HUES64 (cell line): ENCODE data around the gene TRIM66.
A peak's percentile ranks its signal among the peaks of the same experiment; 100 is the strongest.
"Not testable (repeated sequence)": the region's sequence is repeated elsewhere in the genome, so short reads cannot be mapped to it uniquely, and the experiment has no call there.

Experiments used
- H3K27ac ChIP-seq: 2 replicates; pipeline ENCODE4 v1.7.0; 2013; ENCODE audit warnings: low read depth, low read length, inconsistent platforms
- H3K27me3 ChIP-seq: 2 replicates; pipeline ENCODE4 v1.6.1; 2013; ENCODE audit warnings: mild to moderate bottlenecking, low read length; ENCODE audit not compliant: insufficient read depth
- H3K36me3 ChIP-seq: 2 replicates; pipeline ENCODE4 v1.6.1; 2013; ENCODE audit warnings: mild to moderate bottlenecking, low read length; ENCODE audit not compliant: insufficient read depth
- H3K4me1 ChIP-seq: 2 replicates; pipeline ENCODE4 v1.6.1; 2013; ENCODE audit warnings: mild to moderate bottlenecking, low read length, moderate library complexity; ENCODE audit not compliant: insufficient read depth
- H3K4me3 ChIP-seq: 2 replicates; pipeline ENCODE4 v1.5.1; 2013; ENCODE audit warnings: mild to moderate bottlenecking, low read length, moderate library complexity
- H3K9ac ChIP-seq: 2 replicates; pipeline ENCODE4 v1.6.1; 2013; ENCODE audit warnings: mild to moderate bottlenecking, low read depth, low read length
- H3K9me3 ChIP-seq: 2 replicates; pipeline ENCODE4 v1.6.1; 2013; ENCODE audit warnings: low read depth, low read length; ENCODE audit not compliant: insufficient read depth
- WGBS: fragments of 150-250, 120-280 bp; methylation state at CpG from one replicate; pipeline ENCODE4 v1.1.7; 2013; ENCODE audit warnings: missing lambda C conversion rate; 5-methylcytosine and 5-hydroxymethylcytosine counted together

Gene TRIM66

DNA sequence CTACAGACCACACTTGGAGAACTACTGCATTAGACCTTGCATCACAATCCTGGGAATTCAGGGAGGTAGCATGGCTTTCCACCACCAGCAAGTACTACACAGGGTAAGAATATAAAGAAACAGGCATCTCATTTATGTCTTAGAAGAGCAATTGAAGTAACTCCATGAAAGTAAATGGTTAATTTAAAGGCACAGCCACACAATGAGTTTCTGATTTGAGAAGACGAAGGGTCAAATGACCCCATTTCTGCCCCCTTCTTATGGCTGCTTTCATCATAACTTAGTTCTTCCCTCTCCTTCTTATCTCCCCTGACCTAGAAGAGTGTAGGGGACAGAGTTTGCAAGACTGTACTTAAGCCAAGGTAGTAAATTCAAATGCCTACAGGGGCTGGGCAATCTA, 6.0 kb downstream of the TRIM66 start:
- Histone ChIP-seq H3K27ac (no peak overlapping the region), H3K9ac (no peak overlapping the region), H3K36me3 (no peaks in the 10 kb centered on the region), H3K27me3 (no peaks in the 10 kb centered on the region), H3K4me1 (peaks cover 31% of the 10 kb centered on the region), H3K9me3 (no peaks in the 10 kb centered on the region), H3K4me3 (no peak overlapping the region)
- 60% methylated on average over 1 of the region's 1 CpG for WGBS

- H3K9ac ChIP-seq = no peak overlapping the region
- H3K4me1 ChIP-seq = peaks cover 41% of the 10 kb centered on the region
- H3K36me3 ChIP-seq = no peaks in the 10 kb centered on the region
- WGBS = 91% methylated on average over 2 of the region's 2 CpGs
- H3K9me3 ChIP-seq = no peaks in the 10 kb centered on the region
- H3K27me3 ChIP-seq = no peaks in the 10 kb centered on the region
- H3K4me3 ChIP-seq = no peak overlapping the region
- H3K27ac ChIP-seq = no peak overlapping the region
Measured at GRCh38 chr11:8674859-8675258, 7.6 kb downstream of the TRIM66 start.

DNA sequence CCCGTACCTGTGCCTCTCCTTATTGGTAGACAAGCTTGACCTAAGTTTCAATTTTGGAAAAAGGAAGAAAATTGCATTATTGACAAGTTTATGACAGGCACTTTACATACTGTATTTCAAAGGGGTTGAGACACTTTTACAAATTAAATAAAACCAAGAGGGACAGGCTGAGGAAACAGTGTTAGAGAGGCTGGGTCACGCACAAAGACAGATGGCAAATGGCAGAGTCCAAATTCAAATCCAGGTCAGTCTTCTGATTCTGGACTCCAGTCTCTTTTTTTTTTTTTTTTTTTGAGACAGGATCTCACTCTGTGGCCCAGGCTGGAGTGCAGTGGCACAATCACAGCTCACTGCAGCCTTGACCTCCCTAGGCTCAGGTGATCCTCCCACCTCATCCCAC, 10.1 kb downstream of the TRIM66 start:
- peaks cover 41% of the 10 kb centered on the region for H3K4me1 ChIP-seq
- no peaks in the 10 kb centered on the region for H3K9me3 ChIP-seq
- peak overlapping the region; percentile 96 for H3K27ac ChIP-seq
- no peaks in the 10 kb centered on the region; the same call in 1 of the 2 replicates for H3K36me3 ChIP-seq
- no peaks in the 10 kb centered on the region for H3K27me3 ChIP-seq
- no peak overlapping the region for H3K4me3 ChIP-seq
- WGBS = 97% methylated on average over 2 of the region's 2 CpGs
- H3K9ac ChIP-seq = peak overlapping the region; percentile 75; the same call in 1 of the 2 replicates

DNA sequence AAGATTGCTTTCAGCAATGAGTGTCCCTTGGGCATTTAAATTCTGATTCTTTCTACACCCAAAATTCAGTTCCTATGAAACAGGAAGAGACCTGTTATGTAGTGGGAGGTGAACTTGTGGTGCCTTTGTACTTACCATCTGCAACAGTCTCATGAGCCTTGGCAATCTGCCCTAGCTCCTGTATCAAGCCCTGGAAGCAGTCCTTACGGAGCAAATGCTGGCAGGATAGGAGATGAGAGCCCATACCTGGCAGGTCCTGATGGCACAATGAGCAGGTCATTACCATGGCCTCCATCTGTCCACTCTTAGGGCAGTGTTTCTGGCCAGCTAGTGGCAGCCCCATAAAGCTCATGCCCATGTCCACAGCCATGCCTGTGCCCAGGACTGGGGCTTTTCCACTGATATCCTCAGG, 10.8 kb downstream of the TRIM66 start:
- Histone ChIP-seq H3K4me3 (peak overlapping the region; percentile 5; the same call in 1 of the 2 replicates), H3K27me3 (no peaks in the 10 kb centered on the region), H3K9ac (peak overlapping the region; percentile 75), H3K4me1 (peaks cover 35% of the 10 kb centered on the region), H3K27ac (peak overlapping the region; percentile 96), H3K36me3 (no peaks in the 10 kb centered on the region; the same call in 1 of the 2 replicates), H3K9me3 (no peaks in the 10 kb centered on the region)
- WGBS = 32% methylated on average over 1 of the region's 1 CpG

DNA sequence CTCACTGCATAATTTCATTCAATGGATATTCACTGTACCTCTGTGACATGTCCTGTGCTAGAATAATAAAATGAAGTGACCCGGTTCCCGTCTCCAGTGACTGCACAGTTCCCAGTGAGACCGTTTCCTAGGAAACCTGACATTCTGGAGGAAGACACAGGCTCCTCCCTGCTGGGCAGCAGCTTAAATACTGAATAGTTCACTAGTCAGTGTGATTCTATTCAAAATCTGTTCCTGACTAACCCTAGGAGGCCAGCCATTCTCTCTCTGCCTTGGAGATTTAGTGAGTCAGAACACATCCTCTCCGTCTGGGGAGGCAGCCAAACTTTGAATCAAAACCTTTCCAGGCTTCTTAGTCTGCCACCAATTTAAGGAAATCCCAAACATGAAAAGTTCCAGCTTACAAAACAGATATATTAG, 11.3 kb downstream of the TRIM66 start:
- 5% methylated on average over 4 of the region's 4 CpGs for WGBS
- peak overlapping the region; percentile 75 for H3K9ac ChIP-seq
- peak overlapping the region; percentile 96 for H3K27ac ChIP-seq
- peak overlapping the region; percentile 22; the same call in 1 of the 2 replicates for H3K4me3 ChIP-seq
- no peaks in the 10 kb centered on the region for H3K9me3 ChIP-seq
- no peaks in the 10 kb centered on the region; the same call in 1 of the 2 replicates for H3K36me3 ChIP-seq
- H3K27me3 ChIP-seq = no peaks in the 10 kb centered on the region
- peaks cover 30% of the 10 kb centered on the region for H3K4me1 ChIP-seq

- 96% methylated on average over 6 of the region's 6 CpGs for WGBS
- not testable (repeated sequence) for H3K4me3 ChIP-seq, H3K9ac ChIP-seq, H3K27ac ChIP-seq, H3K9me3 ChIP-seq, H3K36me3 ChIP-seq, H3K27me3 ChIP-seq
- H3K4me1 ChIP-seq = peaks cover 27% of the 10 kb centered on the region
Measured at GRCh38 chr11:8670081-8670480, 12.4 kb downstream of the TRIM66 start.

GRCh38 chr11:8665222-8665621, 17.2 kb downstream of the TRIM66 start:
- Histone ChIP-seq H3K4me1 (peaks cover 5% of the 10 kb centered on the region; the same call in 1 of the 2 replicates), H3K27ac (no peak overlapping the region), H3K36me3 (no peaks in the 10 kb centered on the region; the same call in 1 of the 2 replicates), H3K4me3 (no peak overlapping the region), H3K9ac (no peak overlapping the region), H3K9me3 (no peaks in the 10 kb centered on the region), H3K27me3 (no peaks in the 10 kb centered on the region)
- 96% methylated on average over 1 of the region's 1 CpG for WGBS

- Histone ChIP-seq H3K9ac (no peak overlapping the region), H3K4me3 (no peak overlapping the region), H3K4me1 (peaks cover 12% of the 10 kb centered on the region; the same call in 1 of the 2 replicates), H3K27ac (no peak overlapping the region), H3K9me3 (no peaks in the 10 kb centered on the region), H3K36me3 (no peaks in the 10 kb centered on the region), H3K27me3 (no peaks in the 10 kb centered on the region)
- WGBS = 90% methylated on average over 6 of the region's 6 CpGs
Measured at GRCh38 chr11:8661001-8661795, 21.3 kb downstream of the TRIM66 start.

DNA sequence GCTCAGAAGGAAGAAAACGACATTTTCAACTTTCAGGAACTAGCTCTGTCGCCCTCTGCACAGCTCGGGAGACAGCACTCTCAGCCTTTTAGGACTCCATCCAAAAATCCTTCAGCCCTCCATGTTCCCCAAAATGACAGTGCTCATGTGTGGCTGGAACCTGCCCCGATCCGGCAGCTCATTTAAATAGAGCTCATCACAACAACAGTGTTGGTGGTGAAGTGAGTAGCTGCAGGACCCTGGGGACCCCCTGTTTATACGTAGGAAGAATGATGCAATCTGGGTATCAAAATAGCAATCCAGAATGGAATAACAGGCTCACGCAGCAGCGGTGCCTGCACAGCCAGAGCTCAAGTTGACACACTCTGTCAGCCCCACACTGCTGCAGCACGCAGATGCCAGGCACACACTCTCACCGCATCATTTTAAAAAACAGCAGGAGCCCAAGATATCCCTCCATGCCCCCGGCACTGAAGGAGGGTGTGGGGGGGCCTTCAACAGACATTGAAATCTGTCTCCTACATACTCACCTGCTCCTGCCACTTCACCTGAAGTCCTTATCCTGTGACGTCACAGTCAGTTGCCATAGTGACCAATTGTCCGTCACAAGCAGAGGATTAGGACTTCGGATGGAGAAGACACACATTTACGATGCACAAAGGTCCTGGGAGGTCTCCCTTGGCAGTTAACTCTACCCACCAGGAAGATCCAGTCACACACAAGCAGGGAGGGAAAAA, 24.0 kb downstream of the TRIM66 start:
- Histone ChIP-seq H3K9ac (no peak overlapping the region), H3K9me3 (no peaks in the 10 kb centered on the region), H3K36me3 (no peaks in the 10 kb centered on the region), H3K4me1 (peaks cover 12% of the 10 kb centered on the region; the same call in 1 of the 2 replicates), H3K27ac (no peak overlapping the region), H3K4me3 (no peak overlapping the region), H3K27me3 (no peaks in the 10 kb centered on the region)
- 88% methylated on average over 15 of the region's 15 CpGs for WGBS

GRCh38 chr11:8656291-8656690, 26.2 kb downstream of the TRIM66 start:
- no peak overlapping the region for H3K9ac ChIP-seq
- H3K27me3 ChIP-seq = no peaks in the 10 kb centered on the region
- 92% methylated on average over 2 of the region's 2 CpGs for WGBS
- H3K27ac ChIP-seq = no peak overlapping the region
- H3K4me3 ChIP-seq = no peak overlapping the region
- H3K4me1 ChIP-seq = peaks cover 7% of the 10 kb centered on the region; the same call in 1 of the 2 replicates
- H3K9me3 ChIP-seq = no peaks in the 10 kb centered on the region
- no peaks in the 10 kb centered on the region for H3K36me3 ChIP-seq

DNA sequence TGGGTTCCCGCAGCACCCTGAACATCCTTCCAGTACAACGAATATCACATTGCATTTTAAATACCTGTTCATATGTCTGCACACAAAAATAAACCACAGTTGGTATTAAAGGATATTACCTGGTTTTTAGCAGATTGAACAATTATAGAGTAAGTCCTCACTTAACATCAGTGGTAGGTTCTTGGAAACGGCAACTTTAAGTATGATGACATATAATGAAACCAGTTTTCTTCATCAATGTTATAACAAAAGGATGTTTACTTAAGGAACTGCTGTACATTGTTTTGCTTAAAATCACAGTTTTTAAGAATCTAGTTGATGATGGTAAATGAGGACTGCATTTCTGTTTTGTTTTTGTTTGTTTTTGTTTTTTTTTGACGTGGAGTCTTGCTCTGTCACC, 28.0 kb downstream of the TRIM66 start:
- H3K9ac ChIP-seq = no peak overlapping the region
- no peaks in the 10 kb centered on the region for H3K36me3 ChIP-seq
- H3K27ac ChIP-seq = no peak overlapping the region
- no peaks in the 10 kb centered on the region for H3K27me3 ChIP-seq
- no peaks in the 10 kb centered on the region for H3K9me3 ChIP-seq
- H3K4me3 ChIP-seq = no peak overlapping the region
- peaks cover 7% of the 10 kb centered on the region; the same call in 1 of the 2 replicates for H3K4me1 ChIP-seq
- WGBS = 85% methylated on average over 4 of the region's 4 CpGs
